NCI-H1694 treated with DMSO at 0.1 percent for 48 hours (cell line): Measurements from ENCODE around the gene CACNA1C.

ENCODE experiments used
- DNase-seq: peaks from one replicate; lab custom pipeline; 2025; lab: John Stamatoyannopoulos, UW

CACNA1C gene

GRCh38 chr12:2343681-2344080 lies 290.9 kb downstream of the CACNA1C start:
- DNase-seq = no peak

GRCh38 chr12:2344476-2344875 lies 291.7 kb downstream of the CACNA1C start:
- DNase-seq = no peak

GRCh38 chr12:2344885-2345284 lies 292.1 kb downstream of the CACNA1C start:
- no peak for DNase-seq

GRCh38 chr12:2345902-2346301 lies 293.1 kb downstream of the CACNA1C start:
- no peak for DNase-seq

- no peak for DNase-seq
These were observed 293.6 kb downstream of the CACNA1C start for GRCh38 chr12:2346416-2346815.

- no peak for DNase-seq
These were observed 294.5 kb downstream of the CACNA1C start for GRCh38 chr12:2347137-2347843.

GRCh38 chr12:2347844-2348481 lies 295.2 kb downstream of the CACNA1C start:
- no peak for DNase-seq

GRCh38 chr12:2348482-2348852 lies 295.7 kb downstream of the CACNA1C start:
- no peak for DNase-seq

- no peak for DNase-seq
These were observed 298.4 kb downstream of the CACNA1C start for GRCh38 chr12:2351161-2351560.

- no peak for DNase-seq
These were observed 299.4 kb downstream of the CACNA1C start for GRCh38 chr12:2352203-2352602.

- DNase-seq = no peak
These were observed 300.5 kb downstream of the CACNA1C start for GRCh38 chr12:2353281-2353680.

GRCh38 chr12:2353691-2354090 lies 300.9 kb downstream of the CACNA1C start:
- DNase-seq = no peak

- peak; percentile 40 for DNase-seq
These were observed 301.6 kb downstream of the CACNA1C start for GRCh38 chr12:2354151-2354991.

GRCh38 chr12:2355198-2355597 lies 302.4 kb downstream of the CACNA1C start:
- DNase-seq = no peak

GRCh38 chr12:2355604-2356003 lies 302.8 kb downstream of the CACNA1C start:
- DNase-seq = no peak

- DNase-seq = no peak
These were observed 303.9 kb downstream of the CACNA1C start for GRCh38 chr12:2356601-2357125.

- no peak for DNase-seq
These were observed 306.3 kb downstream of the CACNA1C start for GRCh38 chr12:2358986-2359658.

- no peak for DNase-seq
These were observed 307.2 kb downstream of the CACNA1C start for GRCh38 chr12:2359725-2360629.

- DNase-seq = no peak
These were observed 307.9 kb downstream of the CACNA1C start for GRCh38 chr12:2360630-2361170.

GRCh38 chr12:2363836-2364609 lies 311.2 kb downstream of the CACNA1C start:
- DNase-seq = no peak
